Activated T-cell treated with anti-CD3 and anti-CD28 coated beads, Interleukin-2, amount 50 U/mL, for 48 hours (primary cell): ENCODE results near the gene NDOR1.

Source experiments
- DNase-seq, 2 experiments: peaks; one replicate each; pipeline ENCODE4 v3.0.0-alpha.2; 2020

The NDOR1 gene

DNA sequence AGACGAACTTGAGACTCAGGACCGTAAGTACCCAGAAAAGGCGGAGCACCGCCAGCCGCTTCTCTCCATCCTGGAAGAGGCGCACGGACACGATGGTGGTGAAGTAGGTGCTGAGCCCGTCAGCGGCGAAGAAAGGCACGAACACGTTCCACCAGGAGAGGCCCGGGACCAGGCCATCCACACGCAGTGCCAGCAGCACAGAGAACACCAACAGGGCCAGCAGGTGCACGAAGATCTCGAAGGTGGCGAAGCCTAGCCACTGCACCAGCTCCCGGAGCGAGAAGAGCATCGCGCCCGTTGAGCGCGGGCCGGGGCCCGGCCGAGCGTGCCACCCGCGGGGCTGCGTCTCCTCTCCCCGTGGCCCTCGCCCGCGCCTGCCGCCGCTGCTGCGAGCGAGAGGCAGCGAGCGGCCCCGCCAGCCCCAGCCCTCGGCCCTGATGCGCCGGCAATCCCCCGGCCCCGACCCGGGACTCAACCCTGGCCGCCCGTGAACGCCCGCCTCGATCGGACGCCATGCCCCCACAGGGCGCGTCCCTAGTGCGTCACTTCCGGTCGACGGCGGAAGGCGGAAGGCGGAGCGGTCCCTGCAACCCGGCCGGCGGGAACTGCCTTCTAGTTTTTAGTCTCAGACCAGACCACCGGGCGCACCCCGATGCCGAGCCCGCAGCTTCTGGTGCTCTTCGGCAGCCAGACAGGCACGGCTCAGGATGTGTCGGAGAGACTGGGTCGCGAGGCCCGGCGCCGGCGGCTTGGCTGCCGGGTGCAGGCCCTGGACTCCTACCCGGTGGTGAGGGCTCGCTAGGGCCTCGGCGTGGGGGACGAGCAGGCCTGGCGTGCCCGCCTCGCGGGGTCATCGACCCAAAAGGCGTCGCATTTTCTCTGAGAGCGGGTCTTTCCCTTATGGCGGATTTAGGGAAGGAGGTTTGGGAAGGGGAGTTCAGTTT lies at the start of gene NDOR1, which contains the start of gene TMEM203:
TSS of gene NDOR1 (plus strand) at position 575 of the 944 bp plus-strand sequence. CDS start at position 653, 78 bp downstream.
TSS of gene TMEM203 (minus strand) at position 523 of the 944 bp plus-strand sequence. CDS start at position 289, 234 bp downstream.
- peak; percentile 96 to 97 for DNase-seq

DNA sequence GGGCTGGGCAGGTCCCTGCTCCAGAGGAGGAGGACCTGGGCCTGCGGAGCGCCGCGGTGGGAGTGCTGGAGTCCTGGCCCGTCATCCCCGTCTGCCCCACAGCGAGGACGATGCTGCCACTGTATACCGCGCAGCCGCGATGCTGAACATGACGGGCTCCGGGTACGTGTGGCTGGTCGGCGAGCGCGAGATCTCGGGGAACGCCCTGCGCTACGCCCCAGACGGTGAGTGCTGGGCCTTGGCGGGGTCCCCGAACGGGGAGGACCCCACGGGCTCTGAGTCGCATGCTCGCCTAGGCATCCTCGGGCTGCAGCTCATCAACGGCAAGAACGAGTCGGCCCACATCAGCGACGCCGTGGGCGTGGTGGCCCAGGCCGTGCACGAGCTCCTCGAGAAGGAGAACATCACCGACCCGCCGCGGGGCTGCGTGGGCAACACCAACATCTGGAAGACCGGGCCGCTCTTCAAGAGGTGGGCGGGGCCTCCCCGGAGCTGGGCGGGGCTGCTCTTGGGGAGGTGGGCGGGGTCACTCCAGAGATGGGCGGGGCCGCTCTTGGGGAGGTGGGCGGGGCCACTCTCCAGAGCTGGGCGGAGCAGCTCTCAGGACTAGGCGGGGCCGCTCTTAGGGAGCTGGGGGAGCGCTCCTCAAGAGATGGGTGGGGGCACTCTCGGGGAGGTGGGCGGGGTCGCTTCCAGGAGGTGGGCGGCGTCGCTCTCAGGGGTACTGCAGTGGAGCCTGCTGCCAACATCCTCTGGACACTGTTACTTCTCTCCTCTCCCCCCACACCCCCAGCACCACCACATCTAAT lies 48.7 kb upstream of the NDOR1 start:
- DNase-seq: peak; percentile 72 to 78

DNA sequence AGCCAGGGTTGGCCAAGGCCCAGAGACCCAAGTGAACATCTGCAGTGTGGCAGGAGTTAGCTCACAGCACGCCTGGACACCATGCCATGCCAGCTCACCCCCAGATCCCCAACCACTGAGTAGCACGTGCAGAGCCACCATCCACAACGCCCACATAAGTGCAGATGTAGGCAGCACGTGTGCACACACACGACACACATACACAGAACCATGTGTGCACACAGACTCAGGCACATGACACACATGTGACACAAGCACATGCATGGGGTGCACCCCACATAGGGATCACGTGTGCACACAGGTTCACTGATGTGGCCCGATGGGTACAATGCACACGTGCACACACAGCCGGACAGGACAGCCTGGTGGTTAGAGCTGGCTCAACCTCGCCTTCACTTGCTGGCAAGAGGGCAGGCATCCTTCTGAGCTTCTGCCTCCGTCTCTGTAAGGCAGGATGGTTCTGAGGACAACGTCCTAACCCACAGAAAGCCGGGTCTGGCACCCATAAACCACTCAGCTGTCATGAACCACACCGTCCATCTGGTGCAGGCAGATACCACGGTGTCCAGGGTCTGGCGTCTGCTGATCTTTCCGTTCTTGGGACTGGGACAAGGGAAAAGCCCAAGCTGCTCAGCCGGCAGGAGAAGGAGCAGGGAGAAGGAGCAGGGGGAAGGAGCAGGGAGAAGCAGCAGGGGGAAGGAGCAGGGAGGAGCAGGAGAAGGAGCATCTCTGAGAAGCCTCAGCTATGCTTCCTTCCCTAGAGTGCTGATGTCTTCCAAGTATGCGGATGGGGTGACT lies 47.7 kb upstream of the NDOR1 start:
- no peak for DNase-seq

DNA sequence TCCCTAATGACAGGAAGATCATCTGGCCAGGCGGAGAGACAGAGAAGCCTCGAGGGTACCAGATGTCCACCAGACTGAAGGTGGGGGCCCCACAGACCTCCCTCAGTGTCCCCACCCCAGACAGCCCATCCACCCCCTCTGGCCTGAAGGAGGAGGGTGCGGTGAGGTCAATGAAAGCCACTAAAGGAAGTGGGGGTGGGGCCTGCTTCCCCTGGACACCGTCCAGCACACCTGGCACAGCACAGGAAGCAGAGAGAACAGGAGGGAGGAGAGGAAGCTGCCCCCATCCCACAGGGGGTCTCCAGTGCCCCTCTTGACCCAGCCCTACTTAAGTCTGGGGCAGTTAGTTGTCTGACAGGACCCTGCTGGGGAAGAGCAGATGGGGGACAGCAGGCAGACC lies 46.9 kb upstream of the NDOR1 start:
- DNase-seq: no peak

DNA sequence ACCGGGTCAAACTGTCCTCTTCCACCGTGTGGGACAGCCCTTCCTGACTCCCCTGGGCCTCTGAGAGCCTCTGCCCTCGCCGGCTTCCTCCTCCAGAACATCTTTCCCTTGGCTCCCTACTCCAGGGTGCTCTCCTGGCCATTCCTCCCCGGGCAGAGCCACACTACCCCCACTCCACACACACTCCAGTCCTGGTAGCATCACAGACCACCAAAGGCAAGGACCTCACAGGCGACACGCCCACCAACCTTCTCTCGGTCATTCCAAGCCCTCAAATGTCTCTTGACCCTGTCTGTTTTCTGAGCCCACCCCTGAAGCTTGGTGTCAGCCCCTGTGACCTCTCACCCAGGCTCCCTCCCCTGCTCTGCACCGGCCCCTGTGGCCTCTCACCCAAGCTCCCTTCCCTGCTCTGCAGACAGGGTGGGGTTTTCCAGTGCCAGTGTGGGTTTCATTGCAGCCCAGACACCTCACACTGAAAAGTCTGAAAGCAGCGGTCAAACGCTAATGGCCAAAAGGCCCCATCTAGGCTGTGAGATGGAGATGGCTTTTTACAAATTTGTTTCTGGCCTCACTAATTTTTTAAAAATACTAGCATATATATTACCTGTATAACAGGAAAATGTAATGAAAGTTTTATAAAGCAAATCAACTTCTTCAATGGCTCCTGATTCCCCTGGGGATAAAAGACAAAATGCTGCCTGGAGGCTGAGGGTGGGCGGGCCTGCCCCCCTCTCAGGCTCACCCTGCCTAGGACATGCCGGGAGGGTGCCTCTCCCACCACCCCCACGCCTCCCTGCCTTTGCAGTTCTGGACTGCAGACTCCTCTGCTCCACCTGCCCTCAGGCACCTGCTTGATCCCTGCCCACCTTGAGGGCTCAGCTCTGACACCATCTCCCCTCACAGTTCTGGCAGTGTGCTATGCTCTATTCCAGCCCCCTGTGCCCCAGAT lies 46.1 kb upstream of the NDOR1 start:
- no peak for DNase-seq

DNA sequence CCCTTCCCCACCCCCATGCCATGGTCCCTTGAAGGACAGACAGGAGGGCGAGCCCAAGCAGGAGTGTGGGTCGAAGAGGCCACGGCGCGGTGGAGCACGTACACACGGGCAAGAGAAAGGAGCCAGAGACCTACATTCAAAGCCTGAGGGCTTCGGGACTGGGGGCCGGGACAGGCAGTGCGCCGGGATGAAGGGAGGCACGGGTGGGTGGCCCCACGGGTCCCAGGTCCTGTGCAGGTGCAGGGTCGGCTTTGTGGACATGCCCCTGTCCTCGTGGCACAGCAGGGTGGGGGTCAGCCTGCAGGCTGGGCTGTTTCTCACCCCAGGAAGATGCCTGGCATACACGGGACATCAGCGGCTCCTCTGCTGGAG lies 45.5 kb upstream of the NDOR1 start:
- DNase-seq: no peak

DNA sequence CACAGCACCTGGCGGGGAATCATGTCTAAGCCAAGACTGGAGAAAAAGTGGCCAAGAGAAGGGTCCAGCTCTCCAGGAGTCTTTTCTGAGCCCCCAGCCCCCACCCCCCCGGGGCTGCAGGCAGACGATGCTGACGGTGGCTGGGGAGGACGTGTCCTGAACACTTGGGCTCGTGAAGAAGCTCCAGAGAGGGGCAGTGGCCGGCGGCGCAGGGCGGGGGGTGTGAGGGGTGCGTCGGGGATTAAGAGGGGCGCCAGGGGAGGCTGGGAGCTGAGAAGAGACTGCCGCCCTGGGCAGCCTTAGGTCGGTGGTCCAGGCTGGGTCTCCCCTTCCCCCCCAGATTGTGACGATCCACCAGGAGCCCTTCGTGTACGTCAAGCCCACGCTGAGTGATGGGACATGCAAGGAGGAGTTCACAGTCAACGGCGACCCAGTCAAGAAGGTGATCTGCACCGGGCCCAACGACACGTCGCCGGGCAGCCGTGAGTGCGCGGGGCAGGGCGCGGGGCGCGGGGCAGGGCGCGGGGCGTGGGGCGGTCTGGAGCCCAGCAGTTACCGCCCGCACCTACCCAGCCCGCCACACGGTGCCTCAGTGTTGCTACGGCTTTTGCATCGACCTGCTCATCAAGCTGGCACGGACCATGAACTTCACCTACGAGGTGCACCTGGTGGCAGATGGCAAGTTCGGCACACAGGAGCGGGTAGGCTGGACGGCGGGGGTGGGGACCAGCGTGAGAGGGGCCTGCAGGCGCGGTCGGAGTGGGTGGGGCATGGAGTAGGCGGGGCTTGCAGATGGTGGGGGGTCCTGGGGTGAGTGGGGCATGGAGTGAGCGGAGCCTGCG lies 44.6 kb upstream of the NDOR1 start:
- DNase-seq: no peak

DNA sequence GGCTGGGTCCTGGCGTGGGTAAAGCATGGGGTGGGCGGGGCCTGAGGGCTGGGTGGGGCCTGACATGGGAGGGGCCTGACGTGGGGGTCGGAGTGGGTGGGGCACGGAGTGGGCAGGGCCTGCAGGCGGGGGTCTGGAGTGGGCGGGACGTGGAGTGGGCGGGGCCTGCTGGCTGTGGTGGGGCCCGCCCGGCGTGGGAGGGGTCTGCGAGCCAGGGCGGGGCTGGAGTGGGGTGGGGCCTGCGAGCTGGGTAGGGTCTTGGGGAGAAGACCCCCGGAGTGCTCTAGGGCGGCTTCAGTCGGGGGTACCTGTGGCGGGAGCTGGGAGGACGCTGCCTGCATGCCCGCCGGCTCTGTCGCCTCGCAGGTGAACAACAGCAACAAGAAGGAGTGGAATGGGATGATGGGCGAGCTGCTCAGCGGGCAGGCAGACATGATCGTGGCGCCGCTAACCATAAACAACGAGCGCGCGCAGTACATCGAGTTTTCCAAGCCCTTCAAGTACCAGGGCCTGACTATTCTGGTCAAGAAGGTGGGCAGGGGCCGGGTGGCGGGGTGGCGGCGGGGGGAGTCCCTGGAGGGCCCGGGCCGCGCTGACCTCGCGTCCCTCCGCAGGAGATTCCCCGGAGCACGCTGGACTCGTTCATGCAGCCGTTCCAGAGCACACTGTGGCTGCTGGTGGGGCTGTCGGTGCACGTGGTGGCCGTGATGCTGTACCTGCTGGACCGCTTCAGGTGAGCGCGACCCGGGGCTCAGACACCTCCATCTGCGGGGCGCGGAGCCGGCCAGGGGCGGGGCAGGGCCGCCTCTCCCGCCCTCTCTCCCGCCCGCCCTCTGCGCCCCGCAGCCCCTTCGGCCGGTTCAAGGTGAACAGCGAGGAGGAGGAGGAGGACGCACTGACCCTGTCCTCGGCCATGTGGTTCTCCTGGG lies 43.7 kb upstream of the NDOR1 start:
- DNase-seq: no peak

DNA sequence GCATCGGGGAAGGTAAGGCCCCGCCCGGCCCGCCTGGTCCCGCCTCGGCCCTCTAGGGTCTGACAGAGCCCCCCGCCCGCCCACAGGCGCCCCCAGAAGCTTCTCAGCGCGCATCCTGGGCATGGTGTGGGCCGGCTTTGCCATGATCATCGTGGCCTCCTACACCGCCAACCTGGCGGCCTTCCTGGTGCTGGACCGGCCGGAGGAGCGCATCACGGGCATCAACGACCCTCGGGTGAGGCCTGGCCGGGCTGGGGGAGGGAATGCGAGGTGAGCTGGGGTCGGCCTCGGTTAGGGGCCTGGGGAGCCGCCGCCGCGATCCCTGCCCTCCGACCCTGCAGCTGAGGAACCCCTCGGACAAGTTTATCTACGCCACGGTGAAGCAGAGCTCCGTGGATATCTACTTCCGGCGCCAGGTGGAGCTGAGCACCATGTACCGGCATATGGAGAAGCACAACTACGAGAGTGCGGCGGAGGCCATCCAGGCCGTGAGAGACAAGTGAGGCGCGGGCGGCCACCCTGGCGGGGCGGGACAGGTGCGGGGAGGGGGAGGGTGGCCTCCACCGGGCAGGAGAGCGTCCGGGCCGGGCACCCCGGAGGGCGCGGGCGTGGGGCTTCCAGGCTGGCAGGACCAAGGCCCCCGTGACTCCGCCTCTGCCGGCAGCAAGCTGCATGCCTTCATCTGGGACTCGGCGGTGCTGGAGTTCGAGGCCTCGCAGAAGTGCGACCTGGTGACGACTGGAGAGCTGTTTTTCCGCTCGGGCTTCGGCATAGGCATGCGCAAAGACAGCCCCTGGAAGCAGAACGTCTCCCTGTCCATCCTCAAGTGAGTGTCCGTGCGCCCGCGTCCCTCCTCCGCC lies 42.8 kb upstream of the NDOR1 start:
- DNase-seq: no peak

DNA sequence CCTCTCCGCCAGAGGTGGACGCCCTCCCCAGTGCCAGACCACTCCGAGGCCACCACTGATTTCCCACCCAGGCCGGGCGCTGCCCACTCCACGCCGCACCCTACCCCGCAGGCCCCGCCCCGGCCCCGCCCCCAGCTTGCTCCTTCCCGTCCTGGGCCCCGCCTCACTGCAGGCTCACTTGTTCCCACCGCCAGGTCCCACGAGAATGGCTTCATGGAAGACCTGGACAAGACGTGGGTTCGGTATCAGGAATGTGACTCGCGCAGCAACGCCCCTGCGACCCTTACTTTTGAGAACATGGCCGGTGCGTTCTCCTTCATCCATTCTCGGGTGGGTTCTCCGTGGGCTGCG lies 42.2 kb upstream of the NDOR1 start:
- DNase-seq: no peak

DNA sequence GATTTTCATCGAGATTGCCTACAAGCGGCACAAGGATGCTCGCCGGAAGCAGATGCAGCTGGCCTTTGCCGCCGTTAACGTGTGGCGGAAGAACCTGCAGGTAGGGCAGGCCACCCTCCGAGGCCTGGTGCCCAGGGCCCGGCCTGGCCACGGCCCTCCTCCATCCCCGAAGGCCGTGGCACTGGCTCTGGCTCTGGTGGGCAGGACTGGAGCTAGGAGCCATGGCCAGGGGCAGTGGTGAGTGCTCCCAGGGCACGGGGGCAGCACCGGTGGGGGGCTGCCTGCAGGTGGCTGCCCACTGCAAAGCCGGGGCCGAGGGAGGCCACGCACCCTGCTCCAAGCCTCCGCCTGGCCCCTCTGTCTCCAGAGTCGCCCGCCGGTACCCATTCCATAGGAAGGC lies 41.7 kb upstream of the NDOR1 start:
- no peak for DNase-seq

DNA sequence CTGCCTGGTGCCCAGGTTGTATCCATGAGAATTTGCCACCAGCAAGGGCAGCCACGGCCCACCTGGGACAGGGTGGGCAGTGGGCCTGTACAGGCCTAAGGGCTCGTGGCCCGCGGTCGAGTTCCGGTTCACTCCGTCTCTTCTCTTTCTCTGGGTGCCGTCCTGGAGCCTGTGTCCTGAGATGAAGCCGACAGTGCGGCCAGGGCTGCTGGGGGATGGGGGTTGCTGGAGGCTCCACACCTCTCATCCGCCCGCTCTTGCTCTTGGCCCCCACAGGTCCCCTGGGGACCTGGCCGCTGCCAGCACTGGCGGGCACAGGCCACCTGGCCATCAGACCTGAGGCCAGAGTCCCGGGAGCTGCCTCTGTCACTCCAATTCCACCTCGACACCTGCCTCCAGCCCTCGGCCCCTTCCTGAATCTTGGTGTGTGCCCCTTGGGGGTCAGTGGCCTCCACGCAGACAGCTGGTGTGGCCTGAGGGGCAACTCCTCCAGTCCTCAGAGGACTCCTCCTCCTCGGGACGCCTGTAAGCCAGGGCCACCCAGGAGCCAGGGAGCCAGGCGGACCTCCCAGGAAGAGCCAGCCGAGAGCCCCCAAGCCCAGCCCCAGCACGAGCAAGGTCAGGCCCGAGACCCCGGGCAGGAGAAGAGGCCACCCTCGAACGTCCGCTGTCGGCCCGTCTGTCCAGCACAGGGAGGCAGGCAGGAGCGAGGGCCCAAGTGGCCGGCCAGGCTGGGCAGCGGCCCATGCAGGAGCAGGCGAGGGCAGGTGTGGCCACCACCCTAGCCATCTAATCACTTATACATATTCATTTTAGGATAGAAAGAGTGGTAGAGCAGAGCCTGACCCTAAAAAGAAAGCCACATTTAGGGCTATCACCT lies 40.9 kb upstream of the NDOR1 start:
- no peak for DNase-seq

DNA sequence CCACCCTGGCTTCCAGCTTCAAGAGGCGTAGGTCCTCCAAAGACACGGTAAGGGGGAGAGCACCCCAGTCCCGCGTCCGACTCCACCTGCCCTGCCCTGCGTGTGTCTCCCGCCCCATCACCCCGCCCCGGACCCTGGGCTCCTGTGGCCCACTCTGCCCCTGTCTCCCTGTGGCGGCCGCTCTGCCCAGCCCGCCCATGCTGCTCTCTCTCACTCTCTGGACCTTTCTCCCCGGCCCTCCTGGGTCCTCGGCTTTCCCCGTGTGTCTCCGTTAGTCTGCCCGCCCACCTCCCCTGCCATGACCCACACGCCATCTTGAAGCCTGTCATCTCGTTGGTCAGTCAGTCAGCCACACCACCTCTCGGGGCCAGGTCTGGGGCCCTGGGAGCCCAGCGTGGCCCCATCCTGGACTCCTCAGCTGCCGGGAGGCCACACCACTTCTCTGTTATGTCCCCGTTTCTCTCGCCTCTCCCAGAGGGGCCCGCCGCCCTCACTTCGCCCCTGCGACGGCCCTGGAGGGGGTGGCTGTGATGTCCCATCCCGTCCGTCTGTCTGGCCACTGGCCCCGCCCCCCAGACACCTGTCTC lies 40.2 kb upstream of the NDOR1 start:
- DNase-seq: no peak

DNA sequence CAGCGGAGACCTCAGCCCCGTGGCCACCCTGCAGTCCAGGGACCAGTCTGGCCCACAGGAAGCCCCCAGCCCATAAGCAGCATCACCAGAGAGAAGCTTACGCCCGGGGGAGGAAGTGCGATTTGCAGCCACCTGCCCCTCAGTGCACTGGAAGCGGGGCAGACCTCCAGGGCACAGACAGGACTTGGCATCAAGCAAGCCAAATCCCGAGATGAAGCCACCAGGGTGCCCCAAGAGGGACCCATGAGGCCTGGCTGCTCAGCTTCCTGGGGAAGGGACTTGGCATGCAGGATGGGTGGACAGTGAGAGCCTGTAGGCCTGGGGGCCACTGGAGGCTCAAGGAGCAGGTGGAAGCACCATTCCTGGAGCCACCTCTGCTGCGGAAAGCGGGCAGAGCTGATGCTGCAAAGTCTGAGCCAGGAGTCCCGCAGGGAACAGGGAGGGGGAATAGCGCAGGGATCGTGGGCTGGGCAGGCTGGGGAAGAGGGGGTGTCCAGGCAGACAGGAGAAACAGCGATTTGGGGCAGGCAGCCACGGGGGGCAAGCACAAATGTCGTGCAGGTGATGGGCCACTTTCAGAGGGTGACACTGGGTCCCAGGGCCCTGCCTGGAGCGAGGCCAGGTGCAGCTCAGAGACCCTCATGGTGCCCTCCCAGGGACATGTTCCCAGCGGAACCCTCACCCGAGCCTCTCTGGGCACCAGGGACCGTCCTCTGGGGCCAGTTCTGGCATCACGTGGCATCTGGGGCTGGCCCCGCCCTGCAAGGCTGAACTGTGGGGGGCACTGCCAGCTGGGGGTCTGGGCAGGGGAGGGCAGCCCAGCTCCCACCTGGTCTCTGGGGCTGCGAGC lies 38.9 kb upstream of the NDOR1 start:
- no peak for DNase-seq

DNA sequence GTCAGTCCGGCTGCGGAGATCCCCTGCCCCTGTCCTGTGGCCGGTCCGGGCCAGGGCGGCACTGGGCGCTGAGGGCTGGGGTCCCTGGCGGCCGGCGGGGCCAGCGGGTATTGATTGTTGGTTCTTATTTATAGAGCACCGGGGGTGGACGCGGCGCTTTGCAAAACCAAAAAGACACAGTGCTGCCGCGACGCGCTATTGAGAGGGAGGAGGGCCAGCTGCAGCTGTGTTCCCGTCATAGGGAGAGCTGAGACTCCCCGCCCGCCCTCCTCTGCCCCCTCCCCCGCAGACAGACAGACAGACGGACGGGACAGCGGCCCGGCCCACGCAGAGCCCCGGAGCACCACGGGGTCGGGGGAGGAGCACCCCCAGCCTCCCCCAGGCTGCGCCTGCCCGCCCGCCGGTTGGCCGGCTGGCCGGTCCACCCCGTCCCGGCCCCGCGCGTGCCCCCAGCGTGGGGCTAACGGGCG lies 38.2 kb upstream of the NDOR1 start:
- no peak for DNase-seq
